MCF 10A (cell line): Measurements from ENCODE around the gene CKAP2. TPM values are rescaled to one million over a fixed set of nuclear protein-coding genes. Genes with fewer than 3 reads are reported as not detected.
"Not testable (repeated sequence)": the region's sequence is repeated elsewhere in the genome, so short reads cannot be mapped to it uniquely, and the experiment has no call there.

ENCODE experiments used
- BruUV-seq: library from RNA; stranded (reverse); fragments of 400-500 nt; replicated peaks from 2 replicates; lab custom pipeline; 2021; lab: Mats Ljungman, UMichigan
- CTCF ChIA-PET: fragments of 300-600 bp; sonication (Branson Sonifier 250); formaldehyde crosslinking; extraction: SDS; loops from one replicate; lab custom pipeline; 2021; ENCODE audit warnings: antibody characterized with exemption, inconsistent platforms; lab: Yijun Ruan, JAX
- POLR2A ChIA-PET: fragments of 300-600, 350-650 bp; sonication (Branson Sonifier 250); formaldehyde crosslinking; extraction: SDS; loops from one replicate; lab custom pipeline; 2020; ENCODE audit warnings: antibody characterized with exemption, inconsistent platforms; lab: Yijun Ruan, JAX
- DNase-seq: peaks from one replicate; pipeline ENCODE4 v3.0.0-alpha.2; 2018; ENCODE audit not compliant: unreplicated experiment
- H3K27ac Mint-ChIP-seq: one replicate; pipeline ENCODE4 v1.8.0; 2022; ENCODE audit warnings: mild to moderate bottlenecking, low read depth, mixed read lengths; ENCODE audit not compliant: unreplicated experiment
- H3K27me3 Mint-ChIP-seq: one replicate; pipeline ENCODE4 v1.8.0; 2022; ENCODE audit warnings: mixed read lengths; ENCODE audit not compliant: insufficient read depth, unreplicated experiment
- H3K36me3 Mint-ChIP-seq: one replicate; pipeline ENCODE4 v1.8.0; 2022; ENCODE audit warnings: mild to moderate bottlenecking, moderate library complexity, mixed read lengths; ENCODE audit not compliant: insufficient read depth, unreplicated experiment
- H3K4me1 Mint-ChIP-seq: one replicate; pipeline ENCODE4 v1.8.0; 2022; ENCODE audit warnings: mixed read lengths; ENCODE audit not compliant: insufficient read depth, unreplicated experiment
- H3K4me3 Mint-ChIP-seq: one replicate; pipeline ENCODE4 v1.8.0; 2022; ENCODE audit warnings: mild to moderate bottlenecking, moderate library complexity, mixed read lengths; ENCODE audit not compliant: unreplicated experiment
- H3K9me3 Mint-ChIP-seq: one replicate; pipeline ENCODE4 v1.8.0; 2022; ENCODE audit warnings: mixed read lengths; ENCODE audit not compliant: unreplicated experiment
- intact Hi-C: fragments of 100-400 bp; cut with micrococcal nuclease; formaldehyde crosslinking; loops from 2 replicates; pipeline ENCODE4 v1.14.1; 2022
- total RNA-seq: library from RNA; stranded (reverse); gene quantifications from 2 replicates; pipeline ENCODE4 v1.2.3, GENCODE V29; 2022

The CKAP2 gene
- total RNA-seq, 1 experiment from 2014 or later: 50.7 TPM

DNA sequence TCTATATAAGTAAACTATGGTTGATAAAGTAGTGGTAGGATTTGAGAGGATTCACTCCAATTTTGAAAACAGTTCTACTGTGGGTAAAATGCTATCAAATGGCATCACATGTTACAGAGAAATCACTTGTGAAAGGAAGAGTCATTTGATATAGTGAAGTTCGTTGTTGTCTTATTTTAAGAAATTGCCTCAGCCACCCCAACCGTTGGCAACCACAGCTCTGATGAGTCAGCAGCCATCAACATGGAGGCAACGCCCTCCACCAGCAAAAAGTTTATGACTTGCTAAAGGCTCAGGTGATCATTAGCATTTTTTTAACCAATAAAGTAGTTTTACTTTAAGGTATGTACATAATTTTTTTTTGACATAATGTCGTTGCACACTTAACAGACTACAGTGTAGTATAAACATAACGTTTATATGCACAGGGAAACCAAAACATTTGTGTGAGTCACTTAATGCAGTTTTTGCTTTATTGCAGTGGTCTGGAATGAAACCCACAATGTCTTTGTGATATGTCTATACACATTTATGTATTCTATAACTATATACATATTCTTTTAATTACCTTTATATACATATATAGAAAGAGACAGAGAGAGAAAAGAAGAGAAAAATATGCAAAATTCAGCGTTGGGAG, 58.8 kb downstream of the CKAP2 start:
- BruUV-seq, H3K4me1 Mint-ChIP-seq, H3K9me3 Mint-ChIP-seq, H3K27me3 Mint-ChIP-seq, H3K36me3 Mint-ChIP-seq, POLR2A ChIA-PET, H3K4me3 Mint-ChIP-seq, intact Hi-C loops, CTCF ChIA-PET: not testable (repeated sequence)
- DNase-seq: peak; percentile 61
- peak overlapping the region; percentile 88 for H3K27ac Mint-ChIP-seq

DNA sequence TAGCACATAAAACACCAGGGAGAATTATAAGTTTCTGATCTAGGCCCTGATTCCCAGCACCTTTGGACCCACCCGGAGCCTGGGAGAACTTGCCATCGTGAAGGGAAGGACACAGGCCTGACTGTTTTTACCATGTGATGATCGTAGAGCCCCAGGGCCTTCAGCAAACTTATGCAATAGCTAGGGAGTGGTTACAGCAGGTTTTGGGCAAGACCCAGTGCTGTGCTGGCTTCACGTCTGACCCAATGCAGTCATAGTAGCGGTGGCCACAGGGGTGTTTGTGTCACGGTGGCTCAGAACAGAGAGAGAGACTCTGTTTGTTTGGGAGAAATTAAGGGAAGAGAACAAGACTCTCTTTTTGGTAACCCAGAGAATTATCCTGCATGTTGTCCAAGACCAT, 68.0 kb downstream of the CKAP2 start:
- CTCF ChIA-PET, H3K4me3 Mint-ChIP-seq, DNase-seq, H3K27ac Mint-ChIP-seq, intact Hi-C loops, H3K27me3 Mint-ChIP-seq, POLR2A ChIA-PET, H3K36me3 Mint-ChIP-seq, H3K4me1 Mint-ChIP-seq, H3K9me3 Mint-ChIP-seq, BruUV-seq: not testable (repeated sequence)

Other genes starting within 250 kb of the CKAP2 start
- 13.3 and 16.7 TPM in 2 replicates for gene THSD1, start 49.3 kb upstream of the CKAP2 start, total RNA-seq
- gene VPS36, start 4.8 kb upstream of the CKAP2 start, total RNA-seq: 42.8 and 43.4 TPM in 2 replicates
- 10.1 and 11.5 TPM in 2 replicates for gene HNRNPA1L2, start 187.0 kb downstream of the CKAP2 start, total RNA-seq
- 49.0 and 58.4 TPM in 2 replicates for gene SUGT1, start 197.4 kb downstream of the CKAP2 start, total RNA-seq